ENCODE results near the gene TTLL8. TPM values are rescaled to one million over a fixed set of nuclear protein-coding genes. Genes with fewer than 3 reads are reported as not detected.

The TTLL8 gene
- total RNA-seq, 2 experiments from 2014 or later: not detected

- ChIA-PET CTCF (interaction anchor here (0.6 kb wide), 1 partner anchor 60 kb away, joined by 3 read pairs; no protein-coding TSS in a partner anchor), POLR2A (no interaction called here)
Observed at GRCh38 chr22:50046481-50047245, 11.4 kb downstream of the TTLL8 start.

DNA sequence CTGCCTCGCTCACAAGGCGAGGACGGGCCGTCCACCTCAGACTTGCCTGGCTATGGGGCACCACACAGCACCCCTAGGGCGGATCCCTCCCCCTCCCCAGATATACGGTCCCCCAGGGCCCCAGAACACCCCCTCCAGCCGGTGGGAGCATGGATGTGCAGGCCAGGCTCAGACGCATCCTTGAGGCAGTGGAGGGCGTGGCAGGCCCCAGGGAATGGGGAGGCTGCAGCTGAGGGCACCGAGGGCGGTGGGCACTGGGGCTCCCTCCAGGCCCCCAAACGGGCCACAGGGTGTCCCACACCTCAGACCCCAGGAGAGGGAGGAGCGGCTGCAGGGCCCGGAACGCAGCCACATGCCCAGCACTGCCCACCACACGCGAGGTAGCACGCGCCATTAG, 12.1 kb downstream of the TTLL8 start:
- POLR2A ChIA-PET: no interaction called here
- CTCF ChIA-PET: interaction anchor here (0.6 to 1.4 kb wide), 2 partner anchors 16 to 61 kb away, joined by 3 to 4 read pairs; no protein-coding TSS in a partner anchor

DNA sequence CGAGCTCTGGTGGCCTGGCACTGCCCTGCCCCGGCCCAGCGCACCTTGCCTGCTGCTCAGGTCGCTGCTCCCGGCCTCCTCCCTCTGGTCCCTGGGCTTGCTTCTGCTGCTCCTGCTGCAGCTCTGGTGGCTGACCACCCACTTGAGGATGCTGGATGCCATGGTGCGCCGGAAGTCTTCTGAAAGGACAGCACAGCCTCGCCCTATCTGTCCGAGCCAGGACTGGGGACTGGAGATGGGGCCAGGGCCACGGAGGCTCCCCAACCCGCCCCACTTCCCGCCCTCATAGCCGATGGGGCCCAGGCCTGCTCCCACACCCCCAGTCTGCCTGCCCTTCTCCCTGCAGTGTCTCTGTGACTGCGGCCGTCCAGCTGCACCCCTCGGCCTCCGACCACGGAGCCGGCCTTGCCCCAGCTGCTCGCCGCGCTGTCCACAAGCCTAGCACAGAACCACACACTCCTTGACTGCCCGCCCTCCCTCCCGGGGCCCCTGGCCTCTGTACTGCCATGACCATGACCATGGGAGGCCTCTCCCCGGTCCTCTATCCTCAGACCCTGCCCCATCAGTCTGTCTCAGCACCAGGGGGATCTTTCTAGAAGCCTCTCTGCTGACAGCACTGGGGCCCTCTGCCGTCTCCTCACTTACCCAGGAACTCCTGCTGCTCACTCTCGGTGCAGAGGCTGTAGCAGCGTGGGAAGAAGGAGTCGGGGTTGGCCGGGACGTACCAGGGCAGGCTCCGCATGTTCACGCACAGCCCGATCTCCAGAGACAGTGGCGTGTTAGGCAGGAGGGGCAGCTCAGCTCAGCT, 12.7 kb downstream of the TTLL8 start:
- ChIA-PET CTCF (interaction anchor here (0.6 to 1.4 kb wide), 2 partner anchors 15 to 61 kb away, joined by 3 to 4 read pairs; no protein-coding TSS in a partner anchor), POLR2A (no interaction called here)

DNA sequence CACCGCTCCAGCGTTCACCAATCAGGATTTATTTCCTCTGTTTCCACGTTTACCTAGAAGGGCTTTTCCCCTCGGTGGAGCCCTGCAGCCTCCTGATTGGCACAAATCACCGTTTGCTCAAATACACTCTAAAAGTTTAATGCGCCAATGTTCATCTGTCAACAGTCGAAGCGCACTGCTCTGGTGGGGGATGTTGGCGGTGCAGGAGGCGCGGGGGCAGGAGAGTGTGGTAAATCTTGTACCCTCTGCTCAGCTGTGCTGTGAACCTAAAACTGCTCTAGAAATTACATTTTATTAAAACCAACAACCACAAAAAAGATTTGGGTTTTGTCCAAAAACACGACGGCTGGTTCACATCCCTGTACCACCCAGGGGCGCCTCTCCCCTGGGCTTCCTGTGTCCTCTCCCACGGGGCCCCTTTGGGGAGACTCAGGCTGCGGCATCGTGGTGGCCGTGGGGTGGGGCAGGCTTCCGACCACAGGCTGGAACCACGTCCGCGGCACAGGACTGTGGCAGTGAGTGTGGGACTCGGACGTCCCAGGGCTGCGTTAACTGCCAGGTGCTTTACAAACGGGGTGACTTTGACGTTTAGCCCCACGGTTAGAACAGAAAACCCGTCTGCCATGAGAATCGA, 13.5 kb downstream of the TTLL8 start:
- POLR2A ChIA-PET: no interaction called here
- CTCF ChIA-PET: interaction anchor here (1.4 kb wide), 1 partner anchor 14 kb away, joined by 4 read pairs; no protein-coding TSS in a partner anchor

- POLR2A ChIA-PET: no interaction called here
- CTCF ChIA-PET: no interaction called here
Observed at GRCh38 chr22:50041361-50042065, 16.6 kb downstream of the TTLL8 start.

GRCh38 chr22:50040717-50041116, 17.4 kb downstream of the TTLL8 start:
- ChIA-PET POLR2A (no interaction called here), CTCF (no interaction called here)

DNA sequence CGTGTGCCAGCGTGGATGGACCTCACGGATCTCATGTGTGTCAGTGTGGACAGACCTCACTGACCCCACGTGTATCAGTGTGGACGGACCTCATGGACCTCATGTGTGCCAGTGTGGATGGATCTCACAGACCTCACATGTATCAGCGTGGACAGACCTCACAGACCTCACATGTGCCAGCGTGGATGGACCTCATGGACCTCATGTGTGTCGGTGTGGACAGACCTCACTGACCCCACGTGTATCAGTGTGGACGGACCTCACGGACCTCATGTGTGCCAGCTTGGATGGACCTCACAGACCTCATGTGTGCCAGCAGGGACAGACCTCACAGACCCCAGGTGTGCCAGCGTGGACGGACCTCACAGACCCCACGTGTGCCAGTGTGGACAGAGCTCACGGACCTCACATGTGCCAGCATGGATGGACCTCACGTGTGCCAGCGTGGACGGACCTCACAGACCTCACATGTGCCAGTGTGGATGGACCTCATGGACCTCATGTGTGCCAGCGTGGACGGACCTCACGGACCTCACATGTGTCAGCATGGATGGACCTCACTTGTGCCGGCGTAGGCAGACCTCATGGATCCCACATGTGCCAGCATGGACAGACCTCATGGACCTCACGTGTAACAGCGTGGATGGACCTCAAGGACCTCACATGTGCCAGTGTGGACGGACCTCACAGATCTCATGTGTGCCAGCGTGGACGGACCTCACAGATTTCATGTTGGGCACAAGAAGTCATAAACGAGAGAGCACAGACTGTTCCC, 18.2 kb downstream of the TTLL8 start:
- CTCF ChIA-PET: no interaction called here
- POLR2A ChIA-PET: no interaction called here

DNA sequence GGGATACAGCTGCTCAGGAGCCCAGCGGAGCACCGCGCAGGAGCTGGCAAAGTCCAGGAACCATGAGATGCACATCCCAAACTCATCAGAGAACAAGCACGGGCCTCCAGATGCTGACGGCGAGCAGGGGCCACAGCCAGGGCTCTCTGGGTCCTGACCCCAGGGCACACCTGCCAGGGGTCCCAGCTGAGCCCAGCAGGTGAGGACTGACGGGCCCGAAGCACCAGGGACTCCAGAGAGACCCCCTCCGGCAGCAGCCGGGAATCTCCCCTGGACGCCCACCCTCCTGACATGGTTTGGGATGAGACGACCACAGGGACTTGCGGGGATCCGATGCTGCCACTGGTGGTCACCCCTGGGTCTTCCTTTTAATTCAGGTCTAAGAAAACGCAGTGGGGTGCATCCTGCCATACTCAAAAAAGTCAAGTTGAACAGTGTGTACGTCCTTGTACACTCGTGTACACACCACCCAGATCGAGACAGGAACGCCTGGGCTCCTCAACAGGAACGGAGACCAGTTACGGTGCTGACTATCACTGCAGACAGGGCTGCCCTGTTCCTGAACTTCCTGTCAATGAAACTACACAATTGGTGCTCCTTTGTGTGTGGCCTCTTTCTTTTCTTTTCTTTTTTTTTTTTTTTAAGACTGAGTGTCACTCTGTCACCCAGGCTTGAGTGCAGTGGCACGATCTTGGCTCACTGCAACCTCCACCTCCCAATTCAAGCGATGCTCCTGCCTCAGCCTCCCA, 21.9 kb downstream of the TTLL8 start:
- CTCF ChIA-PET: interaction anchor here (1.5 kb wide), 1 partner anchor 43 kb away, joined by 8 read pairs; no protein-coding TSS in a partner anchor
- POLR2A ChIA-PET: no interaction called here

DNA sequence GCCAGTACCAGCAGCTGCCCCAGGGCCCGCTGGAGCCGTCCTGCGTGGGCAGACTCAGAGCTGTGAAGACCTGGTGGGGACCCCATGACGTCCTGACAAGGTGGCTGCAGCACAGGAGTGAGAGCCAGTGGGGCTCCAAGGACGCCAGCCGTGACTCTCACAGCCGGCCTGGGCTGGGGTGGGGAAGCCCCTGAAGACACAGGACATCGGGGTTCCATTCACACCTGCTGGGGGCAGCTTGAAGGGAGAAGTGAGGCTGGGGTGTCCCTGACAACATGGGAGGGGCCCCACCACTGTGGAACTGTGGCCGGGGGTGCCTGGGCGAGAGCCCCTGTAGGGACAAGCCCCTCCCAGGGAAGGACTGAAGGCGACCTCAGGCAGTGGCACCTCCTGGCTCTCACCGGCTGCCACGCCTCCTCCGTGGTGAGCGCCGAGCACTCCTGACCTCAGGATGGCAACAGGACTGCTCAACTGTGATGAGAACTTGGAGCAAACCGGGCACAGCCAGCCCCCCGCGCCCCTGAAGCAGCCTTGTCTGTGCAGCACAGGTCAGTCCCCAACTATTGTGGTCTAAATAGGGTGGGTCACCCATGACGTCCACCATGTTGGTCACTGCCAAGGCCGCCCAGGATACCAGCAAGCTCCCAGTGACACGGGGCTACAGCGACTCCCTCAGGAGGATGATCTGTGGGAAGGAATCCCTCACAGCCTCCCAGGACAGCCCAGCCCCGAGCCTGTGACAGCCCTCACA, 22.8 kb downstream of the TTLL8 start:
- ChIA-PET CTCF (interaction anchor here (0.6 to 1.5 kb wide), 3 partner anchors 42 to 381 kb away, joined by 3 to 8 read pairs (median 8); no protein-coding TSS in a partner anchor), POLR2A (no interaction called here)

GRCh38 chr22:50034126-50035081, 23.7 kb downstream of the TTLL8 start:
- ChIA-PET POLR2A (no interaction called here), CTCF (interaction anchor here (0.6 to 1.5 kb wide), 3 partner anchors 41 to 380 kb away, joined by 3 to 8 read pairs (median 8); no protein-coding TSS in a partner anchor)

GRCh38 chr22:50032941-50033601, 25.0 kb downstream of the TTLL8 start:
- ChIA-PET POLR2A (no interaction called here), CTCF (interaction anchor here (3.9 kb wide), 1 partner anchor 102 kb away, joined by 33 read pairs; no protein-coding TSS in a partner anchor)

DNA sequence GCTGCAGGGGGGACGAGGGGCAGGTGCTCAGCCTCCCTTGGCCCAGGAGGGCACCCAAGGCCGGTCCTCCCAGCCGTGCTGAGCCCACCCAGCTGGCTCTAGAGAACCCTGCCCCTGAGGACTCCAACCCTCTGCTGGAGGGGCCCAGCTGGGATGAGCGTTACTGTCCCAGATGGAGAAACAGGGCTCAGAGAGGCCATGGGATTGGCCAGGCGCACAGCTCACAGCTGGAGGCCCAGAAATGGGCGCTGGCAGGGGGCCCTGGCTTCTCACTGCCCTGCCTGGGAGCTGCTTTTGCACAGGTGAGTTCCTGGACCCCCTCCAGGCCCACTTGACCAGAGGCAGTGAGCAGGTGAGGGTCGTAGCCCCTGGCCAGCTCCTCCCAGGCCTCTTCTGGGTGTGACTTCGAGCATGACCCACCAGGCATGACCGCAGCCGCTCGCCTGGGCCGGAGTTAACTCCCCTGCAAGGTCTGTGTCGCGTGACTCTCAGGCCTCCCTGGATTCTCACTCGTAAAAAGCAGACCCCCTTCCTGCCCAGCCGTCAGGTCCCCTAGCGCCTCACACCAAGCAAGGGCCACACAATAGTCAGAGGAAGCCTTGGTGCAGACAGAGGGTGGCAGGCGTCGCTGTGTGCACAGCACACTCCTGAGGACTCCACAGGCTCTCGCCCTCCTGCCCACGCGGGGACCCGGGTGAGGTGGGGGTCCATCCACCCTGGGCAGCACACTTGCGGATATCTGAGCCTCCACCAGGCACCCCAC, 25.8 kb downstream of the TTLL8 start:
- ChIA-PET POLR2A (no interaction called here), CTCF (interaction anchor here (1.3 to 3.9 kb wide), 4 partner anchors 14 to 105 kb away, joined by 4 to 42 read pairs (median 28); no protein-coding TSS in a partner anchor)

- POLR2A ChIA-PET: interaction anchor here (0.9 kb wide), 1 partner anchor 101 kb away, joined by 3 read pairs; no protein-coding TSS in a partner anchor
Observed at GRCh38 chr22:50031189-50032091, 26.7 kb downstream of the TTLL8 start.

More at GRCh38 chr22:50031189-50032091, 26.7 kb downstream of the TTLL8 start:
- CTCF ChIA-PET: interaction anchor here (0.5 to 3.9 kb wide), 12 partner anchors 13 to 265 kb away, joined by 3 to 42 read pairs (median 6); no protein-coding TSS in a partner anchor
